Colon (tissue), 2 donors: Measurements from ENCODE around the gene TAGLN2.
"Not testable (repeated sequence)": the region's sequence is repeated elsewhere in the genome, so short reads cannot be mapped to it uniquely, and the experiment has no call there.

ENCODE experiments used
- FAIRE-seq: peaks from 2 replicates; lab custom pipeline; 2012; peaks lifted over from hg19 to GRCh38; lab: Jason Lieb, UNC
- donor health status: control.
- donor health status: control.

TAGLN2 gene

GRCh38 chr1:159921251-159921650 is 4.1 kb downstream of the TAGLN2 start:
- FAIRE-seq, result no peak

GRCh38 chr1:159920651-159921050 is 4.7 kb downstream of the TAGLN2 start:
- no peak for FAIRE-seq

GRCh38 chr1:159920202-159920601 is 5.1 kb downstream of the TAGLN2 start:
- FAIRE-seq, result no peak

GRCh38 chr1:159919236-159919865 is 6.0 kb downstream of the TAGLN2 start:
- FAIRE-seq, result no peak

- FAIRE-seq, result no peak
Observed at GRCh38 chr1:159918352-159919200, 6.7 kb downstream of the TAGLN2 start.

- no peak for FAIRE-seq
Observed at GRCh38 chr1:159917533-159918351, 7.6 kb downstream of the TAGLN2 start.

- no peak for FAIRE-seq
Observed at GRCh38 chr1:159916242-159917051, 8.9 kb downstream of the TAGLN2 start.

- FAIRE-seq, result no peak
Observed at GRCh38 chr1:159915571-159916241, 9.6 kb downstream of the TAGLN2 start.

- no peak for FAIRE-seq
Observed at GRCh38 chr1:159914252-159915018, 10.9 kb downstream of the TAGLN2 start.

GRCh38 chr1:159913451-159914192 is 11.7 kb downstream of the TAGLN2 start:
- no peak for FAIRE-seq

- no peak for FAIRE-seq
Observed at GRCh38 chr1:159911326-159912070, 13.8 kb downstream of the TAGLN2 start.

- no peak for FAIRE-seq
Observed at GRCh38 chr1:159908031-159908940, 17.0 kb downstream of the TAGLN2 start.

GRCh38 chr1:159906960-159907359 is 18.3 kb downstream of the TAGLN2 start:
- FAIRE-seq, result no peak

GRCh38 chr1:159904036-159904435 is 21.3 kb downstream of the TAGLN2 start:
- FAIRE-seq, result not testable (repeated sequence)

- no peak for FAIRE-seq
Observed at GRCh38 chr1:159902541-159902940, 22.8 kb downstream of the TAGLN2 start.

GRCh38 chr1:159900755-159901360 is 24.4 kb downstream of the TAGLN2 start:
- no peak for FAIRE-seq

GRCh38 chr1:159900086-159900680 is 25.1 kb downstream of the TAGLN2 start, which contains the start of gene CFAP45:
CFAP45 (minus strand) TSS chr1:159900165; CDS start chr1:159900098, 67 bp downstream.
- FAIRE-seq, result no peak
